ENCODE data around the gene DENND4B. TPM values are rescaled to one million over a fixed set of nuclear protein-coding genes. Genes with fewer than 3 reads are reported as not detected.

The DENND4B gene
- polyA plus RNA-seq, 1 donor = 44.7 TPM

DNA sequence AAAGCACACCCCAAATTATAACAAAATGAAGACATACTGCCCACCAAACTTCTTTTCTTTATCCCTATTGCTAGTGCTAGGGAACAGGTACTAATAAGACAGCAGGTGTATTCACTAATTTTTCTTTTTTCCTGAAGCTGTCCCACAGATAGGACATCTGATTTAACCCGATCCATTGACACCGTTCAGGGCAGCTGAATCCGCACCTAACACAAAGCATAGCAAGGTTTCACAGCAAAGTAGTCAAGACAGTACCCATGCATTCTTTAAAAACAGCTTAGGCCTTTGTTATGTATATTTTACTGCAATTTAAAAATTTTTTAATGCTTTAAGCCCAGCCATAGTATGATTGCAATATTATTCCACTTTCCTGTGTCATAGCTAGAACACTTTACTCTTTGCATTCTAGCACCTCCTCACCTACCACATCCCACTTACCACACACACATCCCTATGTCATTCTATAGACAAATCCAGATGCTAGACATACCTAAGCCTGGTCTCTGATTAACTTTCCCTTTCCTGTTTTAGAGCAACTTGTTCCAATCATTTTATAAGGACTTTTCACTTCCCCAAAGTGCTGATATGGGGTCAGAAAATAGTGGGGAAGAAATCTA lies 64.1 kb downstream of the DENND4B start:
- Histone ChIP-seq H3K4me3 (ENCODE audit: low read length) (no peak overlapping the region), H3K27me3 (ENCODE audit: control insufficient read depth, insufficient read depth, low read length) (no peaks in the 10 kb centered on the region), H3K27ac (ENCODE audit: low read length) (peak overlapping the region; percentile 69), H3K4me1 (ENCODE audit: control insufficient read depth, insufficient read depth, low read length) (peaks cover 4% of the 10 kb centered on the region), H3K9me3 (ENCODE audit: control insufficient read depth, low read depth, low read length) (no peaks in the 10 kb centered on the region), H3K36me3 (ENCODE audit: control insufficient read depth, insufficient read depth, low read length) (no peaks in the 10 kb centered on the region)
- DNase-seq = no peak
- WGBS (ENCODE audit: insufficient coverage, low lambda C conversion rate) = no CpG with 5 or more reads among the region's 3 CpGs

DNA sequence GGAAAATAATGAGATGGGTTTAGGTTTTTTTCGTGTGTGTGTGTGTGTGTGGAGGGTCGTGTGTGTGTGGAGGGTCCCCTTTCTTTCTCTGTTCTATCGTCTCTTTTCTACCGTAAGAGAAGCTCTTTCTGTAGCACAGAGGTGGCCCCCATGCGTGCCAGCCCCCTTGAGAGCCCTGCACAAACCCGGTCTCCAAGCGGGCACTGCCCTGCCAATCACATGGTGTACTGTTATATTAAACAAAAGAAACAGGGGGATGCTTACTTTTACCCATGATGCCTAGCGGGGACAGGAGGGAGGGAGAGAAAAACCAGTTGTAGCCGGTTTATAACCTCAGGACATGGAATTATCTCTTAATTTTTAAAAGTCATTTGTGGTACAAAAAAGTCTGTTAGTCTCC lies 64.8 kb downstream of the DENND4B start:
- no CpG with 5 or more reads among the region's 9 CpGs for WGBS (ENCODE audit: insufficient coverage, low lambda C conversion rate)
- H3K4me1 ChIP-seq (ENCODE audit: control insufficient read depth, insufficient read depth, low read length) = peaks cover 4% of the 10 kb centered on the region
- H3K36me3 ChIP-seq (ENCODE audit: control insufficient read depth, insufficient read depth, low read length) = no peaks in the 10 kb centered on the region
- peak overlapping the region; percentile 69 for H3K27ac ChIP-seq (ENCODE audit: low read length)
- peak overlapping the region; percentile 2 for H3K4me3 ChIP-seq (ENCODE audit: low read length)
- no peaks in the 10 kb centered on the region for H3K27me3 ChIP-seq (ENCODE audit: control insufficient read depth, insufficient read depth, low read length)
- peak in 1 of 2 donors; percentile 31 for DNase-seq
- no peaks in the 10 kb centered on the region for H3K9me3 ChIP-seq (ENCODE audit: control insufficient read depth, low read depth, low read length)

DNA sequence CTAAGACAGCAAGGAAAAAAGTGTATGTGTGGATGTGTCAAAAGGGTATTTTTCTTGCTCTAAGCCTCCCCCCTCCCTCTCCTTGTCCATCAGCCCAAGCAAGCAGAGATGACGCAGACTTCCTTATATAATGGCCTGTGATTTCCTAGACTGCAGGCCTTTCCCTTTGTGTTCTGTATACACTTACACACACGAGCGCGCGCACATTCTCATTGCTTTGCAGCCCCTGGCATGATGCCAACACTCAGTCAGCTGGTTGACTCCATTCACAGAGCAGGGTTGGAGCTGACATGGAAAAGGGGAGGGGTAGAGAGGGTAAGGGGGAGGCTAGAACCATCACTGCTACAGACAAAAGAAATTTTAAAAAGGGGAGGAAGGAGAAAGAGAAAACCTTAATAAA lies 65.6 kb downstream of the DENND4B start:
- Histone ChIP-seq H3K27ac (ENCODE audit: low read length) (peak overlapping the region; percentile 69), H3K4me1 (ENCODE audit: control insufficient read depth, insufficient read depth, low read length) (peaks cover 4% of the 10 kb centered on the region), H3K36me3 (ENCODE audit: control insufficient read depth, insufficient read depth, low read length) (no peaks in the 10 kb centered on the region), H3K9me3 (ENCODE audit: control insufficient read depth, low read depth, low read length) (no peaks in the 10 kb centered on the region), H3K27me3 (ENCODE audit: control insufficient read depth, insufficient read depth, low read length) (no peaks in the 10 kb centered on the region), H3K4me3 (ENCODE audit: low read length) (no peak overlapping the region)
- no CpG with 5 or more reads among the region's 5 CpGs for WGBS (ENCODE audit: insufficient coverage, low lambda C conversion rate)
- peak; percentile 93 to 94 for DNase-seq

DNA sequence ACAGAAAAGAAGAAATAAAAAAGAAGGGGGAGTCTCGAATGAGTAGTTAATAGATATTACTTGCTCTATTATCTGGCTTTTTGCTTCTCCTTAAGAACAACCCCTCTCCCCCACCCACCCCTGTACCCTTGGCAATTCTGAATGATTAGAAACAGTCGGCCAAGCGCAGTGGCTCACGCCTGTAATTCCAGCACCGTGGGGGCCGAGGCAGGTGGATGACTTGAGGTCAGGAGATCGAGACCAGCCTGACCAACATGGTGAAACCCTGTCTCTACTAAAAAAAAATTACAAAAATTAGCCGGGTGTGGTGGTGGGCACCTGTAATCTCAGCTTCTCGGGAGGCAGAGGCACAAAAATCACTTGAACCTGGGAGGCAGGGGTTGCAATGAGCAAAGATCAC lies 66.5 kb downstream of the DENND4B start:
- H3K9me3 ChIP-seq (ENCODE audit: control insufficient read depth, low read depth, low read length) = no peaks in the 10 kb centered on the region
- no peaks in the 10 kb centered on the region for H3K36me3 ChIP-seq (ENCODE audit: control insufficient read depth, insufficient read depth, low read length)
- H3K4me3 ChIP-seq (ENCODE audit: low read length) = no peak overlapping the region
- no peaks in the 10 kb centered on the region for H3K27me3 ChIP-seq (ENCODE audit: control insufficient read depth, insufficient read depth, low read length)
- no CpG with 5 or more reads among the region's 9 CpGs for WGBS (ENCODE audit: insufficient coverage, low lambda C conversion rate)
- DNase-seq = no peak
- peaks cover 4% of the 10 kb centered on the region for H3K4me1 ChIP-seq (ENCODE audit: control insufficient read depth, insufficient read depth, low read length)
- H3K27ac ChIP-seq (ENCODE audit: low read length) = peak overlapping the region; percentile 38

Other genes starting within 250 kb of the DENND4B start
- gene INTS3, start 218.7 kb downstream of the DENND4B start, polyA plus RNA-seq = 62.3 TPM
- gene SLC27A3, start 171.3 kb downstream of the DENND4B start, polyA plus RNA-seq = 32.4 TPM
- 13.5 TPM for gene GATAD2B, start 23.7 kb downstream of the DENND4B start, polyA plus RNA-seq
- 37.9 TPM for gene CRTC2, start 11.9 kb upstream of the DENND4B start, polyA plus RNA-seq
- 73.7 TPM for gene SLC39A1, start 16.8 kb upstream of the DENND4B start, polyA plus RNA-seq
- 17.9 TPM for gene CREB3L4, start 21.2 kb upstream of the DENND4B start, polyA plus RNA-seq
- gene JTB, start 31.0 kb upstream of the DENND4B start, polyA plus RNA-seq = 120 TPM
- gene RAB13, start 39.6 kb upstream of the DENND4B start, polyA plus RNA-seq = 110 TPM
- 5,987 TPM for gene RPS27, start 44.0 kb upstream of the DENND4B start, polyA plus RNA-seq
- 0.03 TPM for gene NUP210L, start 208.4 kb upstream of the DENND4B start, polyA plus RNA-seq
- 303 TPM for gene TPM3, start 245.4 kb upstream of the DENND4B start, polyA plus RNA-seq